Ishikawa (cell line): Measurements from ENCODE around the gene GSDMA.

Experiments used
- EP300 ChIP-seq: IDR thresholded peaks from 2 replicates; pipeline ENCODE4 v1.6.1; 2012; ENCODE audit warnings: borderline replicate concordance
- RAD21 ChIP-seq: IDR thresholded peaks from 2 replicates; pipeline ENCODE4 v1.6.1; 2012; ENCODE audit warnings: low read depth
- YY1 ChIP-seq: IDR thresholded peaks from 2 replicates; pipeline ENCODE4 v1.6.1; 2012; ENCODE audit warnings: low read depth
- TF ChIP-seq, protein P1 (sequence below): IDR thresholded peaks from 2 replicates; pipeline ENCODE4 v1.6.1; 2012; ENCODE audit warnings: low read depth, mild to moderate bottlenecking
- TF ChIP-seq, protein P2 (sequence below): IDR thresholded peaks from 2 replicates; pipeline ENCODE4 v1.6.1; 2012

DNA sequence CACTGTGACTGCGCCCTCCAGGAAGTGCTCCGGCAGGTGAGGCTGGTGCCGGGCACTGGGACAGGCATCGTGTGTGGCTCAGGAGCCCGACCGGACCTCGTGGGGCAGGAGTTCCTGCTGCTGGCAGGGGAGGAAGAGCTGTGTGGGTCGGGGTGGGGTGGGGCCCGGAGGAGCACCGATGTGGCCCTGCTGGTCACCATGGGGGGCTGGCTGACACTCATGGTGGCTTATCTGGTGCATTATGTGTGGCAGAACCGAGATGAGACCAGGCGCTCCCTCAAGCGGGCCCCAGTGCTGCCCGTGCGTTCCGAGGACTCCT lies 18.5 kb upstream of the GSDMA start:
- TF ChIP-seq EP300 (no peak), RAD21 (no peak), YY1 (no peak)
- TF ChIP-seq, protein P1, sequence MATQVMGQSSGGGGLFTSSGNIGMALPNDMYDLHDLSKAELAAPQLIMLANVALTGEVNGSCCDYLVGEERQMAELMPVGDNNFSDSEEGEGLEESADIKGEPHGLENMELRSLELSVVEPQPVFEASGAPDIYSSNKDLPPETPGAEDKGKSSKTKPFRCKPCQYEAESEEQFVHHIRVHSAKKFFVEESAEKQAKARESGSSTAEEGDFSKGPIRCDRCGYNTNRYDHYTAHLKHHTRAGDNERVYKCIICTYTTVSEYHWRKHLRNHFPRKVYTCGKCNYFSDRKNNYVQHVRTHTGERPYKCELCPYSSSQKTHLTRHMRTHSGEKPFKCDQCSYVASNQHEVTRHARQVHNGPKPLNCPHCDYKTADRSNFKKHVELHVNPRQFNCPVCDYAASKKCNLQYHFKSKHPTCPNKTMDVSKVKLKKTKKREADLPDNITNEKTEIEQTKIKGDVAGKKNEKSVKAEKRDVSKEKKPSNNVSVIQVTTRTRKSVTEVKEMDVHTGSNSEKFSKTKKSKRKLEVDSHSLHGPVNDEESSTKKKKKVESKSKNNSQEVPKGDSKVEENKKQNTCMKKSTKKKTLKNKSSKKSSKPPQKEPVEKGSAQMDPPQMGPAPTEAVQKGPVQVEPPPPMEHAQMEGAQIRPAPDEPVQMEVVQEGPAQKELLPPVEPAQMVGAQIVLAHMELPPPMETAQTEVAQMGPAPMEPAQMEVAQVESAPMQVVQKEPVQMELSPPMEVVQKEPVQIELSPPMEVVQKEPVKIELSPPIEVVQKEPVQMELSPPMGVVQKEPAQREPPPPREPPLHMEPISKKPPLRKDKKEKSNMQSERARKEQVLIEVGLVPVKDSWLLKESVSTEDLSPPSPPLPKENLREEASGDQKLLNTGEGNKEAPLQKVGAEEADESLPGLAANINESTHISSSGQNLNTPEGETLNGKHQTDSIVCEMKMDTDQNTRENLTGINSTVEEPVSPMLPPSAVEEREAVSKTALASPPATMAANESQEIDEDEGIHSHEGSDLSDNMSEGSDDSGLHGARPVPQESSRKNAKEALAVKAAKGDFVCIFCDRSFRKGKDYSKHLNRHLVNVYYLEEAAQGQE = no peak
- TF ChIP-seq, protein P2, sequence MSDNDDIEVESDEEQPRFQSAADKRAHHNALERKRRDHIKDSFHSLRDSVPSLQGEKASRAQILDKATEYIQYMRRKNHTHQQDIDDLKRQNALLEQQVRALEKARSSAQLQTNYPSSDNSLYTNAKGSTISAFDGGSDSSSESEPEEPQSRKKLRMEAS = no peak
